MM.1S (cell line): ENCODE measurements around the gene MDK.
"Not testable (repeated sequence)": the region's sequence is repeated elsewhere in the genome, so short reads cannot be mapped to it uniquely, and the experiment has no call there.

Source experiments
- DNase-seq: peaks from one replicate; pipeline ENCODE4 v3.0.0-alpha.2; 2015
- H2AFZ ChIP-seq: fragments of 300-600 bp; sonication (generic); 2 replicates; pipeline ENCODE4 v1.6.0; 2016; ENCODE audit warnings: antibody characterized with exemption, low read length
- H3F3A ChIP-seq: fragments of 300-600 bp; sonication (generic); 2 replicates; pipeline ENCODE4 v1.6.1; 2016; ENCODE audit warnings: mild to moderate bottlenecking, antibody characterized with exemption, low read length, moderate library complexity, mixed read lengths; ENCODE audit not compliant: insufficient read depth
- H3K27ac ChIP-seq: fragments of 300-600 bp; sonication (generic); 2 replicates; pipeline ENCODE4 v1.5.1; 2016; ENCODE audit warnings: mild to moderate bottlenecking, low read length
- H3K27me3 ChIP-seq: fragments of 300-600 bp; sonication (generic); replicated peaks from 2 replicates; pipeline ENCODE4 v1.6.0; 2016; ENCODE audit warnings: low read length; ENCODE audit not compliant: insufficient read depth
- H3K36me3 ChIP-seq: fragments of 300-600 bp; sonication (generic); replicated peaks from 2 replicates; pipeline ENCODE4 v1.6.1; 2016; ENCODE audit warnings: mild to moderate bottlenecking, low read length, mixed read lengths; ENCODE audit not compliant: insufficient read depth
- H3K4me1 ChIP-seq: fragments of 300-600 bp; sonication (generic); 2 replicates; pipeline ENCODE4 v1.6.1; 2016; ENCODE audit warnings: low read length, mixed read lengths
- H3K4me2 ChIP-seq: fragments of 300-600 bp; sonication (generic); 2 replicates; pipeline ENCODE4 v1.6.0; 2016; ENCODE audit warnings: low read depth, low read length
- H3K4me3 ChIP-seq: fragments of 300-600 bp; sonication (generic); 2 replicates; pipeline ENCODE4 v1.5.1; 2016; ENCODE audit warnings: low read length, mixed read lengths
- H3K79me2 ChIP-seq: fragments of 300-600 bp; sonication (generic); 2 replicates; pipeline ENCODE4 v1.6.1; 2016; ENCODE audit warnings: mixed run types, low read length, mixed read lengths
- H3K9ac ChIP-seq: fragments of 300-600 bp; sonication (generic); 2 replicates; pipeline ENCODE4 v1.6.1; 2016; ENCODE audit warnings: low read length, mixed read lengths
- H3K9me2 ChIP-seq: fragments of 300-600 bp; sonication (generic); replicated peaks from 2 replicates; pipeline ENCODE4 v1.6.1; 2016; ENCODE audit warnings: mild to moderate bottlenecking, low read length, mixed read lengths; ENCODE audit not compliant: insufficient read depth
- H3K9me3 ChIP-seq: fragments of 300-600 bp; sonication (generic); replicated peaks from 2 replicates; pipeline ENCODE4 v1.6.1; 2016; ENCODE audit warnings: mild to moderate bottlenecking, low read length, mixed read lengths; ENCODE audit not compliant: insufficient read depth
- H4K20me1 ChIP-seq: fragments of 300-600 bp; sonication (generic); 2 replicates; pipeline ENCODE4 v1.6.1; 2016; ENCODE audit warnings: mild to moderate bottlenecking, low read length, moderate library complexity, mixed read lengths; ENCODE audit not compliant: insufficient read depth
- EZH2 ChIP-seq: fragments of 300-600 bp; sonication (generic); optimal IDR thresholded peaks from 2 replicates; pipeline ENCODE3; 2017; ENCODE audit warnings: low read depth, mild to moderate bottlenecking, antibody characterized with exemption, low read length, mixed read lengths
- EZH2phosphoT487 ChIP-seq: fragments of 300-600 bp; sonication (generic); IDR thresholded peaks from 2 replicates; pipeline ENCODE4 v1.6.1; 2018; ENCODE audit warnings: antibody characterized with exemption, low read length
- TF ChIP-seq, protein P1 (sequence below): fragments of 300-600 bp; sonication (generic); IDR thresholded peaks from 2 replicates; pipeline ENCODE4 v1.5.1; 2016; ENCODE audit warnings: antibody characterized with exemption, low read length, mixed read lengths

MDK gene

DNA sequence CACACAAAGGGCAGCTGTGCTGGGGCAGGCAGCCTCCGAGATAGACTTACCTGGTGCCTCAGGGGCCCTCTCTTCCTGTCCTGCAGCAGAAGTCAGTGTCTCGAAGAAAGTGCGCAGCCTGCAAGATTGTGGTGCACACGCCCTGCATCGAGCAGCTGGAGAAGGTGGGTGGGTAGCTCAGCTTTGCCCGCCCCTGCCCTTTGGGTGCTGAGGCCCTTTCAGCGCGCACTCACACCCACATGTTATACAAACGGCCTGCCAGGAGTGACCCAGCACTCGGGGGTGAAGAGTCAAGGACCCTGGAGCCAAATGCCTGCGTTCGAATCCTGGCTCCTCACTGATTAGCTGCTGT is 13.6 kb upstream of the MDK start:
- Histone ChIP-seq H3K79me2 (peaks cover 2% of the 10 kb centered on the region; the same call in 1 of the 2 replicates), H3K4me1 (no peaks in the 10 kb centered on the region), H3K4me3 (no peak overlapping the region), H2AFZ (no peak overlapping the region), H4K20me1 (no peaks in the 10 kb centered on the region), H3F3A (no peaks in the 10 kb centered on the region), H3K36me3 (no peaks in the 10 kb centered on the region), H3K9me2 (no peaks in the 10 kb centered on the region), H3K27ac (no peak overlapping the region), H3K9ac (no peak overlapping the region), H3K4me2 (no peak overlapping the region), H3K9me3 (no peaks in the 10 kb centered on the region), H3K27me3 (no peaks in the 10 kb centered on the region)
- TF ChIP-seq EZH2phosphoT487 (no peak), EZH2 (no peak)
- TF ChIP-seq, protein P1, sequence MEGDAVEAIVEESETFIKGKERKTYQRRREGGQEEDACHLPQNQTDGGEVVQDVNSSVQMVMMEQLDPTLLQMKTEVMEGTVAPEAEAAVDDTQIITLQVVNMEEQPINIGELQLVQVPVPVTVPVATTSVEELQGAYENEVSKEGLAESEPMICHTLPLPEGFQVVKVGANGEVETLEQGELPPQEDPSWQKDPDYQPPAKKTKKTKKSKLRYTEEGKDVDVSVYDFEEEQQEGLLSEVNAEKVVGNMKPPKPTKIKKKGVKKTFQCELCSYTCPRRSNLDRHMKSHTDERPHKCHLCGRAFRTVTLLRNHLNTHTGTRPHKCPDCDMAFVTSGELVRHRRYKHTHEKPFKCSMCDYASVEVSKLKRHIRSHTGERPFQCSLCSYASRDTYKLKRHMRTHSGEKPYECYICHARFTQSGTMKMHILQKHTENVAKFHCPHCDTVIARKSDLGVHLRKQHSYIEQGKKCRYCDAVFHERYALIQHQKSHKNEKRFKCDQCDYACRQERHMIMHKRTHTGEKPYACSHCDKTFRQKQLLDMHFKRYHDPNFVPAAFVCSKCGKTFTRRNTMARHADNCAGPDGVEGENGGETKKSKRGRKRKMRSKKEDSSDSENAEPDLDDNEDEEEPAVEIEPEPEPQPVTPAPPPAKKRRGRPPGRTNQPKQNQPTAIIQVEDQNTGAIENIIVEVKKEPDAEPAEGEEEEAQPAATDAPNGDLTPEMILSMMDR = no peak
- DNase-seq = no peak

DNA sequence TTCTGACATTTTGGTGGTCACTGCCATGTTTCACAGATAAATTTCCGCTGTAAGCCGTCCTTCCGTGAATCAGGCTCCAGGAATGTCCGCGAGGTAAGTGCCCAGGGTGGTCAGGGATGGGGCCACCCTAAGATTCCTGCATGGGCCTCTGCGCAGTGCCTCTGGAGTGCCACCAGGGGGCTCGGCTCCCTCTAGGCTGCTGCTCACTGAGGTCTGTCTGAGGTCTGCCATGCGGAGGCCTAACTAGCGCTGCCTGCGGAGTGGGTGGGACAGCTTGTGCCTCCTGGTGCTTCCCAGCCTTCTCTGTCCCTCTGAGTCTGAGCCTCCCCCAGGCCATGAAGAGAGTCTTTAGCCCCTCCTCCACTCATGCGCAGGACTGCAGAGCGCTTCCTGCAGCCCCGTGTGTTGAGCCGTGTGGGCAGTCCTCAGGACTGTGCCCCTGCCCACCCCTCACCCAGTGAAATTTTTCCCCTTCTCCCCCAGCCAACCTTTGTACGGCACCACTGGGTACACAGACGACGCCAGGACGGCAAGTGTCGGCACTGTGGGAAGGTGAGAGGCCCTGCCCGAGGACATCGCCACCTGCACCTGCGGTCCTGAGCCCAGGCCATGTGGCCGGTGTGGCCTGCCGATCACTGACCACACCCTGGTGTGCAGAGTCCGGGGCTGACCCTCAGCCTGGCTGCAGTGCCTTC is 11.9 kb upstream of the MDK start:
- H3K27ac ChIP-seq = no peak overlapping the region
- no peak overlapping the region for H3K9ac ChIP-seq
- no peaks in the 10 kb centered on the region for H4K20me1 ChIP-seq

DNA sequence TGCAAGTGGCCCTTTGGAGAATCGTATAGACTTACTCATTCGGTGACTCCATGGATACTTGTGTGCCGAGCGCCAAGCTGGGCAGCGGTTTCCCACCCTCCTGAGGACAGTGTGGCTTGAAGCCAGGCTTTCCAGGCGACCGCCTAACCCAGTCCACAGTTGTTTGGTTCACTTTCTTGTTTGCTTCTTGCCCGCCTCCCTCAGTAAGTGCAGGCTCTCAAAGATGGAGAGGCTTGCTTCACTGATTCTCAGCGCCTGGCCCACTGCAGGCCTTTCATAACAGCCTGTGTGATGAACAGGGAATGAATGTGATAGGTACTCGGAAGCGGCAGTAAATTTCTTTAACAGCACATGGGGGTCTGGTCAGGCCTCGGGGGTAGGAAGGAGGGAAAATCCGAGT is 11.2 kb upstream of the MDK start:
- no peaks in the 10 kb centered on the region for H3K36me3 ChIP-seq
- H3K79me2 ChIP-seq = no peaks in the 10 kb centered on the region
- TF ChIP-seq EZH2 (no peak), EZH2phosphoT487 (no peak)
- TF ChIP-seq, protein P1 = no peak
- H3K4me2 ChIP-seq = no peak overlapping the region
- DNase-seq = no peak
- no peak overlapping the region for H3K27ac ChIP-seq
- H3K9ac ChIP-seq = no peak overlapping the region
- H2AFZ ChIP-seq = no peak overlapping the region
- no peaks in the 10 kb centered on the region for H4K20me1 ChIP-seq
- H3K9me3 ChIP-seq = no peaks in the 10 kb centered on the region
- H3F3A ChIP-seq = no peaks in the 10 kb centered on the region
- no peaks in the 10 kb centered on the region for H3K4me1 ChIP-seq
- no peak overlapping the region for H3K4me3 ChIP-seq
- H3K27me3 ChIP-seq = no peaks in the 10 kb centered on the region
- H3K9me2 ChIP-seq = no peaks in the 10 kb centered on the region

More for the DNA sequence above, 11.9 kb upstream of the MDK start:
- Histone ChIP-seq H3K4me3 (no peak overlapping the region), H3K27me3 (no peaks in the 10 kb centered on the region), H3K9me3 (no peaks in the 10 kb centered on the region), H3K4me2 (no peak overlapping the region), H3K36me3 (no peaks in the 10 kb centered on the region), H3K79me2 (no peaks in the 10 kb centered on the region), H3F3A (no peaks in the 10 kb centered on the region), H3K4me1 (no peaks in the 10 kb centered on the region), H2AFZ (no peak overlapping the region), H3K9me2 (no peaks in the 10 kb centered on the region)
- TF ChIP-seq, protein P1 = peak; percentile 83
- no peak for TF ChIP-seq EZH2
- peak; percentile 41 for DNase-seq

DNA sequence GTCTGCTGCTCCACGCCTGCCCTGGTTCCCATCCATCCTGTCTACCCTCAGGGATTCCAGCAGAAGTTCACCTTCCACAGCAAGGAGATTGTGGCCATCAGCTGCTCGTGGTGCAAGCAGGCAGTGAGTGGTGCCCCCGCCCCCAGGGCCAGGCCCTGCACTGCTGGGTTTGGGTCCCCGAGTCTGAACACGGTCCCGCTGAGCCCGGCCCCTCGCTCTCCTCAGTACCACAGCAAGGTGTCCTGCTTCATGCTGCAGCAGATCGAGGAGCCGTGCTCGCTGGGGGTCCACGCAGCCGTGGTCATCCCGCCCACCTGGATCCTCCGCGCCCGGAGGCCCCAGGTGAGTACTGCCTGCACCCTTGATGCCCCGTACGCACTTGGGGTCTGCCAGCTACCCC is 10.2 kb upstream of the MDK start:
- H2AFZ ChIP-seq, H3K27me3 ChIP-seq, H3K4me2 ChIP-seq, H4K20me1 ChIP-seq, H3K4me3 ChIP-seq, H3K79me2 ChIP-seq, H3K9ac ChIP-seq, H3K36me3 ChIP-seq, H3K9me3 ChIP-seq, H3K27ac ChIP-seq, H3K9me2 ChIP-seq, H3F3A ChIP-seq, DNase-seq, H3K4me1 ChIP-seq: not testable (repeated sequence)
